HG03135 (cell line): ENCODE measurements around the gene C17orf58.
A peak's percentile ranks its signal among the peaks of the same experiment; 100 is the strongest.
"Not testable (repeated sequence)": the region's sequence is repeated elsewhere in the genome, so short reads cannot be mapped to it uniquely, and the experiment has no call there.

Experiments
- ATAC-seq: cut with Tn5 transposase; IDR thresholded peaks from one replicate; pipeline ENCODE4 v1.9.1; 2021; ENCODE audit warnings: mild to moderate bottlenecking, moderate library complexity; ENCODE audit not compliant: unreplicated experiment

Gene C17orf58

GRCh38 chr17:67996301-67997171 is at the start of gene C17orf58:
Gene C17orf58 (minus strand): TSS chr17:67996469. CDS start chr17:67996198, 271 bp downstream.
- ATAC-seq: not testable (repeated sequence)

- ATAC-seq: peak; percentile 16
These were observed 40.3 kb upstream of the C17orf58 start for GRCh38 chr17:68036304-68037147.

- ATAC-seq: peak; percentile 94
These were observed 39.4 kb upstream of the C17orf58 start, which contains the start of gene KPNA2 for GRCh38 chr17:68035523-68036303. Gene KPNA2 (plus strand): TSS chr17:68035735. CDS start chr17:68037133, 1,398 bp downstream.

GRCh38 chr17:68035131-68035522 is 38.9 kb upstream of the C17orf58 start:
- ATAC-seq: peak; percentile 85

- ATAC-seq: no peak
These were observed 38.1 kb upstream of the C17orf58 start for GRCh38 chr17:68034452-68034776.

GRCh38 chr17:68033636-68034451 is 37.6 kb upstream of the C17orf58 start:
- ATAC-seq: no peak

- ATAC-seq: no peak
These were observed 33.4 kb upstream of the C17orf58 start for GRCh38 chr17:68029512-68030215.

- not testable (repeated sequence) for ATAC-seq
These were observed 26.3 kb upstream of the C17orf58 start for GRCh38 chr17:68022547-68022946.

- ATAC-seq: no peak
These were observed 25.7 kb upstream of the C17orf58 start for GRCh38 chr17:68021963-68022362.

- ATAC-seq: not testable (repeated sequence)
These were observed 24.5 kb upstream of the C17orf58 start for GRCh38 chr17:68020791-68021190.

GRCh38 chr17:68020409-68020756 is 24.1 kb upstream of the C17orf58 start:
- ATAC-seq: no peak

GRCh38 chr17:68019675-68020408 is 23.6 kb upstream of the C17orf58 start:
- peak; percentile 96 for ATAC-seq

GRCh38 chr17:68019336-68019674 is 23.0 kb upstream of the C17orf58 start:
- ATAC-seq: no peak

GRCh38 chr17:68018493-68018892 is 22.2 kb upstream of the C17orf58 start:
- ATAC-seq: not testable (repeated sequence)

GRCh38 chr17:68016838-68017237 is 20.6 kb upstream of the C17orf58 start:
- no peak for ATAC-seq

GRCh38 chr17:68015081-68015723 is 18.9 kb upstream of the C17orf58 start:
- ATAC-seq: no peak

GRCh38 chr17:68013385-68013784 is 17.1 kb upstream of the C17orf58 start:
- ATAC-seq: no peak

GRCh38 chr17:68011199-68011665 is 15.0 kb upstream of the C17orf58 start:
- ATAC-seq: no peak
